ENCODE data around the gene DYNC2H1.

The DYNC2H1 gene

GRCh38 chr11:103294516-103294915 is 185.3 kb downstream of the DYNC2H1 start:
- DNase-seq (ENCODE audit: low read depth): no peak
- H3K4me3 ChIP-seq (ENCODE audit: low read depth, low read length): no peak overlapping the region
- TF ChIP-seq, protein P1, sequence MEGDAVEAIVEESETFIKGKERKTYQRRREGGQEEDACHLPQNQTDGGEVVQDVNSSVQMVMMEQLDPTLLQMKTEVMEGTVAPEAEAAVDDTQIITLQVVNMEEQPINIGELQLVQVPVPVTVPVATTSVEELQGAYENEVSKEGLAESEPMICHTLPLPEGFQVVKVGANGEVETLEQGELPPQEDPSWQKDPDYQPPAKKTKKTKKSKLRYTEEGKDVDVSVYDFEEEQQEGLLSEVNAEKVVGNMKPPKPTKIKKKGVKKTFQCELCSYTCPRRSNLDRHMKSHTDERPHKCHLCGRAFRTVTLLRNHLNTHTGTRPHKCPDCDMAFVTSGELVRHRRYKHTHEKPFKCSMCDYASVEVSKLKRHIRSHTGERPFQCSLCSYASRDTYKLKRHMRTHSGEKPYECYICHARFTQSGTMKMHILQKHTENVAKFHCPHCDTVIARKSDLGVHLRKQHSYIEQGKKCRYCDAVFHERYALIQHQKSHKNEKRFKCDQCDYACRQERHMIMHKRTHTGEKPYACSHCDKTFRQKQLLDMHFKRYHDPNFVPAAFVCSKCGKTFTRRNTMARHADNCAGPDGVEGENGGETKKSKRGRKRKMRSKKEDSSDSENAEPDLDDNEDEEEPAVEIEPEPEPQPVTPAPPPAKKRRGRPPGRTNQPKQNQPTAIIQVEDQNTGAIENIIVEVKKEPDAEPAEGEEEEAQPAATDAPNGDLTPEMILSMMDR (IDR thresholded peaks at IDR 0.05; ENCODE audit: control insufficient read depth, extremely low read depth, insufficient read depth): no peak

- no peak overlapping the region for H3K4me3 ChIP-seq (ENCODE audit: low read depth, low read length)
- no peak for DNase-seq (ENCODE audit: low read depth)
- TF ChIP-seq, protein P1 (IDR thresholded peaks at IDR 0.05; ENCODE audit: control insufficient read depth, extremely low read depth, insufficient read depth): no peak
Observed at GRCh38 chr11:103295704-103296103, 186.5 kb downstream of the DYNC2H1 start.

DNA sequence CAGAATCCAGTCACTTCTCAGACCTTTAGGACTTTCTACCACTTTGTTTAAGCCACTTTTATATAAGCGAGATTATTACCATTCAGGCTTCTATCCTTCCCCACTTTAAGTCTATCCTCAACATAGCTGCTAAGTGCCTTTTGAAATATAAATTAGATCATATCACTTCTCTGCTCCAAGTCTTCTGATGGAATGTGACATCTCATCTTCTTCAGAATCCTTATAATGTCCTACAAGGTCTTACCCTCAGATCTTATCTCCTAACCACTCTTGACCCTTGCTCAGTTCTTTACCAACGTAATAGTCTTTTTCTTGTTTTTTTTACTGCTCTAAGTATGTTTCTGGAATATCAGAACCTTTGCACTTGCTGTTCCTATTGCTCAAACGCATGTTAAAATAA is 188.7 kb downstream of the DYNC2H1 start:
- TF ChIP-seq, protein P1 (IDR thresholded peaks at IDR 0.05; ENCODE audit: control insufficient read depth, extremely low read depth, insufficient read depth): no peak
- DNase-seq (ENCODE audit: low read depth): no peak
- H3K4me3 ChIP-seq (ENCODE audit: low read depth, low read length): no peak overlapping the region

GRCh38 chr11:103315248-103315647 is 206.0 kb downstream of the DYNC2H1 start:
- no peak for DNase-seq (ENCODE audit: low read depth)
- H3K4me3 ChIP-seq (ENCODE audit: low read depth, low read length): no peak overlapping the region
- TF ChIP-seq, protein P1 (IDR thresholded peaks at IDR 0.05; ENCODE audit: control insufficient read depth, extremely low read depth, insufficient read depth): no peak

DNA sequence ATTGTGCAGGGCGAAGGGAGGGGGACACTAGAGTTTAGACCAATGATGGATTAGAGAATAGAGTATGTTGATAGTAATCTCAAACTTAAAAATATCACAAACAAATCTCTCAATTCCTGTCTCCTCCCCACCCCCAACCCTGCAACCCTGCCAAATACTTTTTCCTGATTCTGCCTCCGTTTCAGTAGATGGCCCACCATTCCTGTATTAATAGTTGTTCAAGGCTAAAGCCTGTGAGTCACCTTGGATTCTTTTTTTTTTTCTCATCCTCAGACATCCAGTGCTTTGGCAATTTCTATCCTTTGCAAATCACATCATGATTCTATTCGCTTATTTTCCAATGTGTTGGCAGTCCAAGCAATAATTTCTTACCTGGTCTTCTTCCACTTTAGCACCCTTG is 207.9 kb downstream of the DYNC2H1 start:
- no peak overlapping the region for H3K4me3 ChIP-seq (ENCODE audit: low read depth, low read length)
- TF ChIP-seq, protein P1 (IDR thresholded peaks at IDR 0.05; ENCODE audit: control insufficient read depth, extremely low read depth, insufficient read depth): no peak
- no peak for DNase-seq (ENCODE audit: low read depth)

DNA sequence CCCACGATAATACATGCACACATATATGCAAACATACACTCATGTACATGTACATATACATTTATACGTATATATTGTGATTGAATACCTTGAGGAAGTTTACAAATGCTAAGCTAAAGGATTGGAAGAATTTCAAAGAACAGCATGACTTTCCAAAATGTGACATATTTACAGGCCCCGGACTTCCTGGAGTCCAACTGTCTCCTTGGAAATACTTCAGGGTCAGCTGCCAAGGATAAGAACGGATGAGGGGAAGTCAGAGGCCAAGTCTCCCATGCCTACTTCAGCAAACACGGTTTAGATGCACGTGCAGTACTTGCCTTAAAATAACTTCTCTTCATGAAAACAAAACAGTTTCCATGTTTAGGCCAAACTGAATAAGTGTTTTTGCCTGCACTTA is 213.6 kb downstream of the DYNC2H1 start:
- TF ChIP-seq, protein P1 (IDR thresholded peaks at IDR 0.05; ENCODE audit: control insufficient read depth, extremely low read depth, insufficient read depth): no peak
- H3K4me3 ChIP-seq (ENCODE audit: low read depth, low read length): no peak overlapping the region
- DNase-seq (ENCODE audit: low read depth): peak; percentile 72

- no peak overlapping the region for H3K4me3 ChIP-seq (ENCODE audit: low read depth, low read length)
- DNase-seq (ENCODE audit: low read depth): no peak
- TF ChIP-seq, protein P1 (IDR thresholded peaks at IDR 0.05; ENCODE audit: control insufficient read depth, extremely low read depth, insufficient read depth): no peak
Observed at GRCh38 chr11:103325686-103326069, 216.5 kb downstream of the DYNC2H1 start.

Data from LNCaP clone FGC (cell line).